ENCODE results near the gene GFPT2.

The GFPT2 gene

DNA sequence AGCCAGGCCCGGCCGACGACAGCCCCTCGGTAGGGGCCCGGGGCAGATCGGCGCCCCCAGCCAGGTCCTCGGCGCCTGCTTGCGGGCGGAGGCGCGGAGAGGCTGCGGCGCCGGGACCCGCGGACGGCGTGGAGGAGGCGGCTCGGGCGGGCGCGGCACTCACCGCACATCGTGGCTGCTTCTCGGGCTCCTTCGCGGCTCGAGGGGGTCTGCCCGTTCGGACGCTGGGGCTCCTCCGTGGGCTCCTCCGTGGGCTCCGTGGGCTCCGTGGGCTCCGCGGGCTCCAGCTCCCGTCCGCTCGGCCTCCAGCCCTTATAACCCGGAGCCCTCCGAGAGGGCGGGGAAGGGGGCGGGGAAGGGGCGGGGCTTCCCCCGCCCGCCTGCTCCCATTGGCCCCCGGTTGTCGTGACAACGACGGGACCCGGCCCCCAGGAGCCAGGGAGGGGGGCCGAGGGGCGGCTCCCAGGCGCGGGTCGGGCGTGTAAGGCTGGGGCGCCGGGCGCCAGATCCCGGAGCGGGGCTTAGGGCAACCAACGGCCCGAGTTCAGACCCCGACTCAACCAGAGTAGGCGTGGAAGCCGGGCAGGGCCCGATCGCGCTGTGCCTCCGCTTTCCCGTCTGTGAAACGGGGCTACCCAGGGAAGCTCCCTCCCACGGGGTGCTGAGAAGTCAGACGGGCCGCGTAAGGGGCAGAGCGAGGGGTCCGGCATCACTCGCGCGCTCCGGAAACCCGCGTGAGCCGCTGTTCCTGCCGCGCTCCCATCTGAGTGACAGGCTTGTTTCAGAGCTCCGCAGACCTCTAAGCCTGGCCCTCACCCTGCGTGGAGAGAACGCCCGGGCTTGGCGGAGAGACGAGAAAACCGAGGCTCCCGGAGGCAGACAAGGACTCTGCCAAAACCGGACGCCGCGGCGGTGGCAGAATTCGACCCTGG is at the start of gene GFPT2:
Gene GFPT2 (minus strand): TSS at position 289 of the 932 bp plus-strand sequence. CDS start 119 bp downstream, at position 170.
- DNase-seq = peak; percentile 83

DNA sequence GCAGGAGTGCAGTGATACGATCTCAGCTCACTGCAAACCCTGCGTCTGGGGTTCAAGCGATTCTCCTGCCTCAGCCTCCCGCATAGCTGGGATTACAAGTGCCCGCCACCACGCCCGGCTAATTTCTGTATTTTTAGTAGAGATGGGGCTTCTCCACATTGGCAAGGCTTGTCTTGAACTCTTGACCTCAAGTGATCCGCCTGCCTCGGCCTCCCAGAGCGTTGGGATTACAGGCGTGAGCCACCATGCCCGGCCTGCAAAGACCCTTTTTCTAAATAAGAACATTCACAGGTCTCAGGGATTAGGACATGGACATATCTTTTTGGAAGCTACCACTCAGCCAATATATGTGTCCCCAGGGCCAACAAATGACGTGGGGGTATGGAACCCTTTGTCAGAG is 49.6 kb upstream of the GFPT2 start:
- no peak for DNase-seq

DNA sequence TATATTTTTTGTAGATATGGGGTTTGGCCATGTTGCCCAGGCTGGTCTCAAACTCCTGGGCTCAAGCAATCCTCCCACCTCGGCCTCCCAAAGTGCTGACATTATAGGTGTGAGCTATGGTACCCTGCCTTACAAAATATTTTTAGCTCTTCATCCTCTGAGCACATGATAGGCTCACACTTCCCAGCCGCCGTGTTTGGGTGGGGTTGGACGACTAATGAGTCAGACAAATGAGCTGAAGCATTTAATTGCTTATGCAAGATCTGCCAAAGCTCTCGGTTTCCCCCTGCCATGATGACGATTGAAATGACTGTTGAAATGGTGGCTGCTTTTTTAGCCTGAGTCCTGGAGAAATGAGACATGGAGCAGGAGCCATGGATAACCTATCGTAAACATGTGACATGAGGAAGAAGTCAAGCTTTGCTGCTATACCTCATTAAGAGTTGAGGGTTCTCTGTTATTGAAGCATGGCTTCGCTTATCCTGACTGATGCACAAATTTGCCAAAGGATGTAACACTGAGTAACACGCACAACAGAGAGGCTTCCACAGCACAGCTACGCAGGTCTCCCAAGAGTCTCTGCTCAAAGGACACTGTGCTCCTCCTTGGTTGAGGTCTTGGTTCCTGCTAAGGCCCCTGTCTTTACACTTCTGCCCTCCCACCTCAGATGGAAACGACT is 48.2 kb upstream of the GFPT2 start:
- DNase-seq = no peak

DNA sequence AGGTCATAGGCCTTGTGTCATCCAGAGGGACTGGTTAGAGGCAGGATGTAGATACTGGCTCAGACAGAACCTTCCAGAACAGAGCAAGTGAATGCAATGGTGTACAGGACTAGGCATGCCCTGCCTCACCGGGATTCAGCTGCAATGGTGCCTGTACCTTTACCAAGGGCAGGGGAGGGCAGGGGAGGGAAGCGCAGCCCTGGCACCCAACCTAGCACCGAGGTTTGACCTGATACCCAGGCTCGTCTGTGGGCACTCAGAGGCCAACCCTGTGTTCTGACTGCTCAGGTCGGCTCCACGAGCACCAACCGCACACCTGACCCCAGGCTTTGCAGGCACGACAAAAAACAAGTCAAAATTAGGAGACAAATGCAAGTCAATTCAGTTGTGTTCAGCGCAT is 47.3 kb upstream of the GFPT2 start:
- DNase-seq = no peak

DNA sequence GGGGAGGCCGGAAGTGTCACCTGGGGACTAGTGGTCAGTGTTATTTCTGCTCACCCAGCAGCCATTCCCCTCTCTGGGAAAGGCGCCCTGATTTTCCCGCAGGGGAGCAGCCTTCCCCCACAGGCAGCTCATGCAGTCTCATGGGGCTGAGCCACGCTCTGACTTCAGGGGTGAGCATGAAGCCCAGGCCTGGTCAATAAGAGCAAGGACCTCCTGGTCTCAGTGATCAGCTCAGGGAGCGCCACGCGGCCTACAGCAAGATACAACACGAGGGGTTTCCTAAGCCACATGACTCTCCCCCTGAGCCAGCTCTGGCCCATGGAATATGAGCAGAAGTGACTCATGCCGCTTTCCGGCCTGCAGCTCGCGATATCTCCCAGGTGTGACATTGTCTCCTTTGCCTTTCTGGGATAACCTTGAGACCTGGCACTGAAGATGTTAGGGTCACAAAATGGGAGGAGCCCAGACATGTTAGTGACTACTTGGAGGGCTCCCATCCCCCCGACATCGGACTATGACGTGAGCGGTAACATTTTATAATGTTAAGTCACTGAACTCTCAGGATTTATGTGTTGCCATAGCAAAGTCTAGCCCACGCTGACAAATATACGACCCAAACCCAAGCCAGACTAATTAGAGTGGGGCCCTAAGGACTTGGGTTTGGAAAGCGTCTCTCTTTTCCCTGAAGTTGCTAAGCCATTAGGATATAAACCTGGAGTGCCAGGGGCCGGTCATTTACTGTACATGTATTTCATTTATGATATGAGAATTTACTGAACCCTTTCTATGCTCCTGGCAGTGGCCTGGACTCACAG is 46.5 kb upstream of the GFPT2 start:
- no peak for DNase-seq

DNA sequence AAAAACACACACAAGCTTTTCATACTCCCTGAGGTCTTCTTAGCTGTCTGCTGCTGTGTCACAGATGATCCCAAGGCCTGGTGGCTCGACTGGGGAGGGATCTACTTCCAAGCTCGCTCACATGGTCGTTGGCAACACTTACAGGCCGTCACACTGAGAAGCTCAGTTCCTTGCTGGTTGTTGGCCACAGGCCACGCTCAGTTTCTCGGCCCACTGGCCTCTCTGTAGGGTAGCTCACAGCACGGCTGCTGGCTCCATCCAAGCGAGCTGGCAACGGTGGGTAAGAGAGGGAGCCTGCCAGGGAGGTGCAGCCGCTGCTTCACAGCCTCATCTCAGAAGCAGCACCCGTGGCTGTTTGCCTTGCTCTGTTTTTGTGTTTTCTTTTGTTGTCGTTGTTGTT is 43.8 kb upstream of the GFPT2 start:
- DNase-seq = no peak

DNA sequence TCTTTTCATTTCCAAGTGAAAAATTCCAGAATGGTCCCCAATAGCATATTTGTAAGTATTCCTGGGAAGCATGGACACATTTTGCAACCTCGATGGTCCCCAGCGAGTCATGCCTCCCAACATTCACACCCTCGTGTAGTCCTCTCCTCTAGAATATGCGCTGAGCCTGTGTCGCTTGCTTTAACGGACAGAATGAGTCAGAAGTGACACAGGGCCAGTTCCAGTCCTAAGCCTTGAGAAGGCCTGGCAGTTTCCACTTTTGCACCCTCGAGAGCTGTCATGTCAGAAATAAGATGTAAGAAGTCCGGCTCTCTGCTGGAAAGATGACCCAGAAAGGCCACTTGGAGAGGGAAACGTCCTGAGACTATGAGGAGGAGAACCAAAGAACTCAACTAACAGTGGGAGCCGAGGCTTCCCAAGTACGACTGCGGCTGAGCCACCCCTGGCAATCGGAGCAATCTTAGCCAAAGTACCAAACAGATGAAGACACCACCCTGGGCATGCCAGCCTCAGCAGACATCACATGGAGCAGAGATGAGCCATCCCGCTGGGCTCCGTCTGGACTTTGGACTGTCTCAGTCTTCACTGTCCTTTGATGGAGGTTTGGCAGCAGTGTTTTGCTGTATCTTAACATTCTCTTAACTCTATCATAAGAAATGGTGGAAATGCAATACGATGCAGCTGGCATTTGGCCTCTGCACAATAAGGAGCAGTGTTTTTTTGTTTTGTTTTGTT is 42.6 kb upstream of the GFPT2 start:
- DNase-seq = no peak

DNA sequence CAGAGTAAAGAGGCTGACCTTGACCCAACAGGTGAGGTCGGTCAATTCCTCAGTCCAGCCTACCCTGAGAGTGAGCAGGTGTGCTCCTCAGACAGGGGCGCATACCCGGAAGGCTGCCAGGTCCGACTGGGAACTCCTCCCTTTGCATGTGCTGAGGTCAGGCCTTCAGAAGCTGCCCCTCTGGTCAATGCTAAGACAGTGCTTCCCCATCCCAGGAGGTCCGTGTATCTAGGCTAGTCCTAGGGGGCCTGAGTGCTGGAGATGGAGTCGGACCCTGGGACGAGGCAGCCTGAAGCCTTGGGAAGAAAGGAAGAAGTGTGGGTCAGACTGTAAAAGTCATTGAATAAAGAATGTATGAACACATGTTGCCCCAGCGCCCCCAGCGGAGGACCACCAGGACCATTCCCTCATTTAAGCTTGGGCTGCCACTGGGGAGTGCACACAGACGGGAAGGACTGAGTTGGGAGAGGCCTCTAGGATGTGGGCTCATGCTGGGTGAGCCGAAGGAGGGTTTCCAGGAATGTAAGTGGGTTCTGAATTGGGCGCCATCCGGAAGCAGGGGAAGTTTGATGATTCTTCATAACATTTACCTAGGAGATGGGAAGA is 41.0 kb upstream of the GFPT2 start:
- no peak for DNase-seq

DNA sequence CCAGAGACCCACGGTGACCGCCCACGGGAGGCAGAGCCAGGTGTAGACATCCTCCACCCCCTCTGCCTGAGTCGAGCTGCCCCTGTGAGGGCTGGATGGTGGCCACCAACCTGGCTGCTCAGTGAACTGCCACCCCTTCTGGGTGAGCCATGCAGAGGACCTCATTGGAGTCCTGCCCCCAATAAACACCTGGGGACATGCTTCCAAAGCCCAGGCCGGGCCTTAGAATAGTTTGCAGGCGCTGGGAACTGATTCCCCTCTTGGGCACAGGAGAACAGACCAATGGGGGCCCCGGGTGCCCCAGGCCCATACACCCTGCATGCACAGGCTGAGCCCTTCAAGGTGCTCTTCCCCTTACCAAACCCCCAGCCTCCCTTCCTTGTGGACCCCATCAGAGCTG is 38.1 kb upstream of the GFPT2 start:
- DNase-seq = no peak

DNA sequence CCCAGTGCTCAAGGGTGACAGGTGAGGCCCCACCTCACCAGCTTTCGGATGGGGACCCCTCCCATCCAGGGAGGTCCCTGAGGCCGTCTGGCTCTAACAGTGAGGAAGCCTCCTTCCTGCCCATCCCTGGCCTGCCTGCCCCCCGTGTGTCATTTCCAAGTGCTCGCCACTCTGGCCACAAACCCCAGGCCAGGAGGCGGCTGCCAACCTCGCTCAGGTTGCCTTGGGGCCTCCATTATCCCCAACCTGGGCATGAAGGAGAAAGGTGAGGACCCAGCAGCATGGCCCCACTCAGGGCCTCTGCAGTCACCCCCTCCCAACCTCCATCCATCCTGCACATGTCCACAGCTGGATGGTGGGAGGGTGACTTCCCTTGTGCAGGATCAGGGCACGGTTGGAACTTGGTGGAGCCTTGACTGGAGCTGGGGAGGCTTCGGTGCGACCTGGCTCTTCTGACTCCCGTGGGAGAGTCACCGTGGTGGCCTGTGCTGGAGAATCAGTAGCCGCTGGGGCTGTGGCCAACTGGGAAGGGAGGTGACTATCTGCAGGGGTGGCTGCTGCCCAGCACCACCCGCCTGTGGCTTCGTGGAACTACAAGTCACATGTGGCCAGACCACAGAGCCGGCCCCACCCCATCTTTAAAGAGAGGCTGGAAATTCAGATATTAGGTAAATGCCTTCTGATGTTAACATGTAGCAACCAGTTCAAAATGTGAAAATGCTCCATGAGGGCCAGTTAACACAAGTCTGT is 37.5 kb upstream of the GFPT2 start:
- no peak for DNase-seq

DNA sequence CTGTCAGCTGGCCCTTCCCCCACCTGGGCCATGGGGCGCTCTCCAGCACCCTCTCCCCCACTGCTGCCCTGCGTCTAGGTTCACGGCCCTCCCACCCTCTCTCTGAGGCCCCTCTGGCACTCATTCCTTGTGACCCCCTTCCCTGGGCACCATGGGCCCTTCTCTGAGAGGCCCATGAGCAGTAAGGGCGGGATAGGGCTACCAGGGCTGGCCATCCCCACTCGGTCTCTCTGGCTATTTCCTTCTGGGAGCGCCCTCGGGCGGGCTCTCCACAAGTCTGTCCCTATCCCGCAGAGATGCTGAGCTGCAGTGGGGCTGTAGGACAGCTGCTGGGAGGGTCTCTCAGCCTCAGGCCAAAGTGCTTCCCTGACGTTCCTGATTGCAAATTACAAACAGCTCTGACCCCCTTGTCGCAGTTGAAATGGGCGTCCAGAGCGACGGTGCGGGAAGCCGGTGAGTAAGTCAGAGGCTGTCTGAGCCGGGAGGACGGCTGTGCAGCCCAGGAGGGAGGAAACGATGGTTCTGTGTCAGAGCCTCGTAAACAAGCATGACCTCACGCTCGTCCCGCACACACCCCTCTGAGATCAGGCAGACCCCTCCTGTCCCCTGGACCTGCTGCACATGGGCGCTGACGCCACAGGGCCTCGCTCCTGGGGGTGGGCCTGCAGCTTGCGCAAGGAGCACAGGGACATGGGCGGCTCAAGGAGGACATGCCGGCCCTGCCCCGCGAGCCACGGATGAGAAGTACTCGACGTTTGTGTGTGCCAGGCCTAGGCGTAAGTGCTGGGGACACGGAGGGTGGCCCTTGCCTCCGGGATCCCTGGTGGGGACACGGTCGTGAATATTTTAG is 36.3 kb upstream of the GFPT2 start:
- no peak for DNase-seq

DNA sequence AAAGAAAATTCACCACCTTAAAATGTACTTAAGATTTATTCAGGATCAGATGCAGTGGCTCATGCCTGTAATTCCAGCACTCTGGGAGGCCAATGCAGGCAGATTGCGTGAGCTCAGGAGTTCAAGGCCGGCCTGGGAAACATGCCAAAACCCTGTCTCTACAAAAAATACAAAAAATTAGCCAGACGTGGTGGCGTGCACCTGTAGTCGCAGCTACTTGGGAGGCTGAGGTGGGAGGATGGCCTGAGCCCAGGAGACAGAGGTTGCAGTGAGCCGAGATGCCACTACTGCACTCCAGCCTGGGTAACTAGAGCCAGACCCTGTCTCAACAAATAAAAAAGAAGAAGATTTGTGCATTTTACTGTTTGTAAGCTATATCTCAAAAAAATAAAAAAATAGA is 34.7 kb upstream of the GFPT2 start:
- DNase-seq = no peak

DNA sequence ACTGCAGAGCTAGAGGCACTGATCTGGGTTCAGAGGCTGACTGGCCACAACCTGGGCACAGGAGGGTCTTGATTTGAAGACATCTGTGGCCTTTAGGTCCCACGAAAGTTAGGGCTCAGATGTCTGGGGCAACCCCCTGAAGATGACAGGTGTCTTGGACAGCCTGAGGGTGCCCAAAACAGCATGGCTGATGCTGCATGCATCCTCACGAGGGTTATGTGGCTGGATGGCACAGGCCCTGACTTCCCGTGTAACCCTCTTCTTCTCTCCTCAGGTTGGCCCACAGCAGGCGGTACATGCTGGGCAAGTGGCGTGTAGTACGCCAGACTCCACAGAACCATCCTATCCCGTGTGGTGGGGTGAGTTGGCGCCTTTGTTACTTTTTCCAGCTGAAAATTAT is 29.8 kb upstream of the GFPT2 start:
- DNase-seq = no peak

DNA sequence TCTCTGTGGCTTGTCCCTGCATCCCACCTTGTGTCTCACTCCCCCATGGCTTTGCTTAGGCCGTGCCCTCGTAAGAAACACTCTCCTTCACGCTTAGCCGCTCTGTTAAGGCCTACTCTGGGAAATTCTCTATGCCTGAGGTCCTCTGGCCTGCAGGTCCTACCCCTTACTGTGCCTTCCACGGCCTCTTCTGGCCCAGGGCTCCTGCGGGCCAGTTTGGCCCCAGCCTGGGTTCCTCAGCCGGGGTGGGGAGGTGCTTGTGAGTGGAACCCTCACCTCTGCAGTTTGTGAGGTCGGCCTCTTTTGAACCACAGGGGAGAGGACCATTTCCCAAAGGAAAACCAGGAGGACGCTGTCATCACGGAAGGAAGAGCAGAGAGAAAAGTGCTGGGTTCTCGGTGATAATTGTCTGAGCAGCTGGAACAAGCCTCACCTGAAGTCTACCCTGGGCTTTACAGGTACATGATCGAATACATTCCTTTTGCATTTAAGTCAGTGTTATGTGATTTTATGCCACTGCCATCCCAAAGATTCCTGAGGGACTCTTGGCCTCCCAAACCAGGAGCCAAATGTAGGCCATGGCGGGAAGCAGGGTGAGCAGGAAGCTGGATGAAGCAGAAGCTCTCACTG is 28.8 kb upstream of the GFPT2 start:
- no peak for DNase-seq

DNA sequence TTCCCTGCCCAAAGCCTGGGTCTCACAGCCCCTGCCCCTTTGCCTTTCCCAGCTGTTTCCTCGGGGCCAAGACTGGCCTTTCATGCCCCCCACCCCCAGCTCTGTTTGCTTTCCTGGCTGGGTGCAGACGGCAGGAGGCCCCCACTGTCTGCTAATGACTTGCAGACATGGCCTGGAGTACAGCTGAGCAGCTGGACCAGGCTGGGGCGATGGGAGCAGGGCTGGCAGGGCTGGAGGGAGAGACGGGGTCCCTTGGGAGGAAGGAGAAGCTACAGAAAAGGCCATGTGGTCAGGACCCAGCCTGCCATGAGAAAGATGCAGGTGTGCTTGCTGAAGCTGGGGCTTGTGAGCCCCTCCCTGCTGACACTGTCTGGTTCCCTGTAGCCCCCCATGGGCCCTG is 28.3 kb upstream of the GFPT2 start:
- no peak for DNase-seq

DNA sequence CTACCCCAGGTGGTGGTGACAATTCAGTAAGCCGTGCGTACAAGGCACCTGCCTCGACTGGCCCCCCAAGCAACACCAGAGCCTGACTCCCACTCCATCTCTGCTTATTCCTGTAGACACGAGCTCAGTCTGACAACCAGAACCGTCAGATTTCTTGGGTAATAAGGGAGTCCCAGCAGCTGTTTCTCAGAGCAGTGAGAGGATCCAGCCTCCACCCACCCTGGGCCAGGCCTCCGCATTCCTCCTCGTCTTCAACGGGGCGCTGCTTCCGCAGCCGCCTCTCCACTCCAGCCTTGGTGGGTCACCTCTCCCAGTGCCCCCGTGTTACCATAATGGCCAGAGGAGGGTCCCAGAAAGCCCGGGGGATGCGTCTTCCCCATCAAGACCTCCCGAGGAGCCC is 27.7 kb upstream of the GFPT2 start:
- no peak for DNase-seq

DNA sequence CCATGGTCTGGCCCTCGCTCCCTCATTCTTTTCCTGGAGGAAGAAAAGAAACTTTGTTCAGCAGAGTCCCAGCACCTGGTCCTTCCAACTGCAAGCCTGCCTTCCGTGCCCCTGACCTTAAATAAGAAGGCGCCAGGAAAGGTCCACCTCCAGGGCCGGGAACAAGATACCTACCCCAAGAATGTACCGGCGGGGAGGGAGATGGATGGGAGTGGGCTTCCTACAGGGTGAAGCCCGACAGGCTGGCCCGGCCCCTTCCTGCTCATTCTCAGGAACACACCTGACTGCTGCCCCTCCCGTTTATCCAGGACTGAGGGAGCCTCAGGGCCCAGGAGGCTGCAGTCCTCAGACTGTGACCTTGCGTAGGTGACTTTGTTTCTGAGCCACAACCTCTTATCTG is 27.3 kb upstream of the GFPT2 start:
- no peak for DNase-seq

DNA sequence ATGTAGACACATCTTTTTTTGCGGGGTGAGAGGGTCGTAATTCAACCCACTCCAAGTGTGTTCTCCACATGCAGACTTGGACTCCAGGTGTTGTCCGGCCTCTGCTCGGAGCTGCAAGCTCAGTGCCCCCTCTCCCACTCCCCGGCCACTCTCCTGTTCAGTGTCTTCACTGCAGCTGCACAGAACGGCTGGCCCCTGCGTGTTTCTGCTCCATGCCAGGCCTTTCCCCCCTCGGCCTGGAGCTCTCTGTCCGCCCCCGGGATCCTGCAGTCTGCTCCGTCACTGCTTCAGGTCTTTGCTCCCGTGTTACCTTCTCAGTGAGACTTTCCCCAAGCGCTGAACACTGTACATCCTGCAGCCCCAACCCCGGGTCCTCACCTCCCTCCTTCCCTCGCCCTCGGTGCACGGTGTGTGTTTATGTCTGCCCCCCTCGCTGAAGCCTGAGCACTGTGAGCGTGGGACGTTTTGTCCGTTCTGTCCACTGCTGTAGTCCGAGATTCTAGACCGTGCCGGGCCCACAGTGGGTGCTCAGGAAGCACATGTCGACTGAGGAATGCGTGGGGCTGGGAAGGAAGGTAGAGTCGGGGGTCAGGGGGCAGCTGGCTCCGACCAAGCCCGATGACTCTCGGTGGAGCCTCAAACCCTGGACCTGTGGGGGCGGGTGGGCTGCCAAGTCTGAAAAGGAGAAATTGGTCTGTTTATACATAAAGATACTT is 26.4 kb upstream of the GFPT2 start:
- DNase-seq = no peak
